ENCODE data around the gene ZFHX3. TPM values are rescaled to one million over a fixed set of nuclear protein-coding genes. Genes with fewer than 3 reads are reported as not detected.

ZFHX3 gene
- total and polyA plus RNA-seq, 2 of the 8 experiments (the other 6 are each of a cell fraction or from before 2014, with no cell fraction given) = 0.08 to 0.99 TPM

GRCh38 chr16:73050201-73051099 lies 2.5 kb upstream of the ZFHX3 start (continued):
- TF ChIP-seq RNF2 (IDR thresholded peaks at IDR 0.05; ENCODE audit: borderline replicate concordance, low read depth, low read length, missing control alignments, poor library complexity, severe bottlenecking) = peak; percentile 66
